Hematopoietic multipotent progenitor cell treated with erythropoietin and hydrocortisone succinate and interleukin-3 and kit ligand, for 4 days (in vitro differentiated cells): ENCODE measurements around the gene ZNF469.
A peak's percentile ranks its signal among the peaks of the same experiment; 100 is the strongest.

Experiments used
- DNase-seq: peaks from one replicate; pipeline ENCODE4 v3.0.0-alpha.2; 2015

Gene ZNF469

GRCh38 chr16:88430524-88431446 is 48.0 kb downstream of the ZNF469 start:
- peak; percentile 77 for DNase-seq

GRCh38 chr16:88431651-88432050 is 48.9 kb downstream of the ZNF469 start:
- DNase-seq, result no peak

- DNase-seq, result no peak
These were observed 49.4 kb downstream of the ZNF469 start for GRCh38 chr16:88432174-88432573.
